ENCODE measurements around the gene GRHPR.
A peak's percentile ranks its signal among the peaks of the same experiment; 100 is the strongest.

GRHPR gene

DNA sequence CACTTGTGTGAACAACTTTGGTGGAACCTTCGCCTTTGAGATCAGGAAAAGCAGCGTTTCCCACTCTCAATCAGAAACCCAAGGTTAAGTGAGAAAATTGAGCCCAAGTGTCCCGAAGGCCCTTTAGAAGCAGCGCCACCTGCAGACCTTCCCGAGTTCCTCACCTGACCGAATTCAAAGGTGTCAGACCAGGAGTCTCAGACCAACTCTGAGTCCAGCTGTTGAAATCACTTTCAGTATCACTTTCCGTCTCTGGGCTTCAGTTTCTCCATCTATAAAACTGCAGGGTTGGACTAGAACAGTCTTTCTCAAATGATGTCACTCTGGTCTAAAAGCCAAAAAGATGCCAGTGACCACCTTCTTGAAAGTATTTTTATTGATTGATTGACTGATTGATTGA lies 31.7 kb upstream of the GRHPR start:
- no peaks in the 10 kb centered on the region for H3K27me3 ChIP-seq (ENCODE audit: insufficient read depth, poor library complexity, severe bottlenecking)
- TF ChIP-seq POLR2AphosphoS5 (IDR thresholded peaks at IDR 0.05; ENCODE audit: low read depth) (no peak), GABPA (IDR thresholded peaks at IDR 0.05; ENCODE audit: low read depth) (no peak), SPI1 (IDR thresholded peaks at IDR 0.05; ENCODE audit: borderline replicate concordance, low read depth) (no peak)
- TF ChIP-seq, protein P1, sequence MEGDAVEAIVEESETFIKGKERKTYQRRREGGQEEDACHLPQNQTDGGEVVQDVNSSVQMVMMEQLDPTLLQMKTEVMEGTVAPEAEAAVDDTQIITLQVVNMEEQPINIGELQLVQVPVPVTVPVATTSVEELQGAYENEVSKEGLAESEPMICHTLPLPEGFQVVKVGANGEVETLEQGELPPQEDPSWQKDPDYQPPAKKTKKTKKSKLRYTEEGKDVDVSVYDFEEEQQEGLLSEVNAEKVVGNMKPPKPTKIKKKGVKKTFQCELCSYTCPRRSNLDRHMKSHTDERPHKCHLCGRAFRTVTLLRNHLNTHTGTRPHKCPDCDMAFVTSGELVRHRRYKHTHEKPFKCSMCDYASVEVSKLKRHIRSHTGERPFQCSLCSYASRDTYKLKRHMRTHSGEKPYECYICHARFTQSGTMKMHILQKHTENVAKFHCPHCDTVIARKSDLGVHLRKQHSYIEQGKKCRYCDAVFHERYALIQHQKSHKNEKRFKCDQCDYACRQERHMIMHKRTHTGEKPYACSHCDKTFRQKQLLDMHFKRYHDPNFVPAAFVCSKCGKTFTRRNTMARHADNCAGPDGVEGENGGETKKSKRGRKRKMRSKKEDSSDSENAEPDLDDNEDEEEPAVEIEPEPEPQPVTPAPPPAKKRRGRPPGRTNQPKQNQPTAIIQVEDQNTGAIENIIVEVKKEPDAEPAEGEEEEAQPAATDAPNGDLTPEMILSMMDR (IDR thresholded peaks at IDR 0.05; ENCODE audit: insufficient read depth, low read length), result no peak
- TF ChIP-seq, protein P2, sequence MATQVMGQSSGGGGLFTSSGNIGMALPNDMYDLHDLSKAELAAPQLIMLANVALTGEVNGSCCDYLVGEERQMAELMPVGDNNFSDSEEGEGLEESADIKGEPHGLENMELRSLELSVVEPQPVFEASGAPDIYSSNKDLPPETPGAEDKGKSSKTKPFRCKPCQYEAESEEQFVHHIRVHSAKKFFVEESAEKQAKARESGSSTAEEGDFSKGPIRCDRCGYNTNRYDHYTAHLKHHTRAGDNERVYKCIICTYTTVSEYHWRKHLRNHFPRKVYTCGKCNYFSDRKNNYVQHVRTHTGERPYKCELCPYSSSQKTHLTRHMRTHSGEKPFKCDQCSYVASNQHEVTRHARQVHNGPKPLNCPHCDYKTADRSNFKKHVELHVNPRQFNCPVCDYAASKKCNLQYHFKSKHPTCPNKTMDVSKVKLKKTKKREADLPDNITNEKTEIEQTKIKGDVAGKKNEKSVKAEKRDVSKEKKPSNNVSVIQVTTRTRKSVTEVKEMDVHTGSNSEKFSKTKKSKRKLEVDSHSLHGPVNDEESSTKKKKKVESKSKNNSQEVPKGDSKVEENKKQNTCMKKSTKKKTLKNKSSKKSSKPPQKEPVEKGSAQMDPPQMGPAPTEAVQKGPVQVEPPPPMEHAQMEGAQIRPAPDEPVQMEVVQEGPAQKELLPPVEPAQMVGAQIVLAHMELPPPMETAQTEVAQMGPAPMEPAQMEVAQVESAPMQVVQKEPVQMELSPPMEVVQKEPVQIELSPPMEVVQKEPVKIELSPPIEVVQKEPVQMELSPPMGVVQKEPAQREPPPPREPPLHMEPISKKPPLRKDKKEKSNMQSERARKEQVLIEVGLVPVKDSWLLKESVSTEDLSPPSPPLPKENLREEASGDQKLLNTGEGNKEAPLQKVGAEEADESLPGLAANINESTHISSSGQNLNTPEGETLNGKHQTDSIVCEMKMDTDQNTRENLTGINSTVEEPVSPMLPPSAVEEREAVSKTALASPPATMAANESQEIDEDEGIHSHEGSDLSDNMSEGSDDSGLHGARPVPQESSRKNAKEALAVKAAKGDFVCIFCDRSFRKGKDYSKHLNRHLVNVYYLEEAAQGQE (IDR thresholded peaks at IDR 0.05; ENCODE audit: insufficient replicate concordance, low read depth), result no peak
- H3K27ac ChIP-seq (replicated peaks), result no peak overlapping the region
- no peak overlapping the region for H3K4me3 ChIP-seq (replicated peaks; ENCODE audit: insufficient read depth, low read length)
- DNase-seq (ENCODE audit: low read depth in 1 of 2, low spot score in 1 of 2), result peak in 1 of 2 experiments; percentile 19

DNA sequence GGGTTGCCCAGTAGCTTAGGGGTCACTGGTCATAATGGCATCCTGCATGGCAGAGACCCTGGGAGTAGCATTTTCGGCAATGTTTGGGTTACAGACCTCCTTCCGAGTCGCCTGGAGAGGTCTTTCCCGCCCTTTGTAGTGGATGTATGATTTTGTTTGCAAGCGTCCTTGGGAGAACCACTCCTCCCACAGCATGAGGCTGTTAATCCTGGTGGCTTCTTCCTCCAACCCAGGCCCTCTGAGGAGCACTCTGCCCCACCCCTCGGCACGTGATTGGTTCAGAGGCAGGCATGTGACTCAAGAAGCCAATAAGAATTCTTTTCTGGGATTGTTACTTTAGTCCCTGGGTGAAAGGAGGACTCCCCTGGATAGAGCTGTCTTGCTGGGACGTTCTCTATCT lies 30.2 kb upstream of the GRHPR start:
- DNase-seq (ENCODE audit: low read depth in 1 of 2, low spot score in 1 of 2), result no peak

DNA sequence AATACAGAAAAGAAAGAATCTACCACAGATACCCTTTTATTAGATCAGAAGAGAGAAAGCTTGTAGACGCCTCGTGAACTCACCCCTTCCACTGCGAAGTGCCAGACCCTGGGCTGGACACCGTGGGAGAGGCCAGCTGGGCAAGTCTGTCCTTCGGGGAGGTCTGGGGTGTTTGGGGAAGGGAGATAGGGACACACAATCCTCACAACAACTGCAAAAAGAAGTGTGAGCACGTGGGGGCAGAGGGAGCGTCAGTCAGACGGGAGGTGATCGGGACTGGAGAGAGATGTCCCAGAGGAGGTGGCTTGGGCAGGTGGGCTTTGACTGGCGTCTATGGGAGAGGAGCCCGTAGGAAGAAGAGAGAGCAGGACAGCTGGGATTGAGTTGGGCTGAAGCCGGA lies 27.3 kb upstream of the GRHPR start:
- H3K27ac ChIP-seq (replicated peaks), result no peak overlapping the region
- TF ChIP-seq, protein P1 (IDR thresholded peaks at IDR 0.05; ENCODE audit: insufficient read depth, low read length), result no peak
- TF ChIP-seq, protein P2 (IDR thresholded peaks at IDR 0.05; ENCODE audit: insufficient replicate concordance, low read depth), result no peak
- TF ChIP-seq SPI1 (IDR thresholded peaks at IDR 0.05; ENCODE audit: borderline replicate concordance, low read depth) (no peak), GABPA (IDR thresholded peaks at IDR 0.05; ENCODE audit: low read depth) (no peak)
- no peak overlapping the region for H3K4me3 ChIP-seq (replicated peaks; ENCODE audit: insufficient read depth, low read length)
- no peaks in the 10 kb centered on the region for H3K27me3 ChIP-seq (ENCODE audit: insufficient read depth, poor library complexity, severe bottlenecking)
- DNase-seq (ENCODE audit: low read depth in 1 of 2, low spot score in 1 of 2), result no peak

More for the DNA sequence above, 30.2 kb upstream of the GRHPR start:
- Histone ChIP-seq H3K27ac (replicated peaks) (no peak overlapping the region), H3K27me3 (ENCODE audit: insufficient read depth, poor library complexity, severe bottlenecking) (no peaks in the 10 kb centered on the region), H3K4me3 (replicated peaks; ENCODE audit: insufficient read depth, low read length) (no peak overlapping the region)
- TF ChIP-seq SPI1 (IDR thresholded peaks at IDR 0.05; ENCODE audit: borderline replicate concordance, low read depth), result no peak
- TF ChIP-seq, protein P1 (IDR thresholded peaks at IDR 0.05; ENCODE audit: insufficient read depth, low read length), result no peak
- no peak for TF ChIP-seq GABPA (IDR thresholded peaks at IDR 0.05; ENCODE audit: low read depth)
- TF ChIP-seq, protein P2 (IDR thresholded peaks at IDR 0.05; ENCODE audit: insufficient replicate concordance, low read depth), result no peak
- TF ChIP-seq POLR2AphosphoS5 (IDR thresholded peaks at IDR 0.05; ENCODE audit: low read depth), result no peak

Data from HL-60 (cell line).